ENCODE results near the gene CRY1.

CRY1 gene

GRCh38 chr12:106985479-106985878 is 107.9 kb downstream of the CRY1 start:
- no peak for TF ChIP-seq POLR2A (IDR thresholded peaks at IDR 0.05; ENCODE audit: extremely low read depth, insufficient read length)
- no peak overlapping the region for H3K4me3 ChIP-seq (ENCODE audit: low read depth, low read length)
- DNase-seq (ENCODE audit: low read depth) = no peak

DNA sequence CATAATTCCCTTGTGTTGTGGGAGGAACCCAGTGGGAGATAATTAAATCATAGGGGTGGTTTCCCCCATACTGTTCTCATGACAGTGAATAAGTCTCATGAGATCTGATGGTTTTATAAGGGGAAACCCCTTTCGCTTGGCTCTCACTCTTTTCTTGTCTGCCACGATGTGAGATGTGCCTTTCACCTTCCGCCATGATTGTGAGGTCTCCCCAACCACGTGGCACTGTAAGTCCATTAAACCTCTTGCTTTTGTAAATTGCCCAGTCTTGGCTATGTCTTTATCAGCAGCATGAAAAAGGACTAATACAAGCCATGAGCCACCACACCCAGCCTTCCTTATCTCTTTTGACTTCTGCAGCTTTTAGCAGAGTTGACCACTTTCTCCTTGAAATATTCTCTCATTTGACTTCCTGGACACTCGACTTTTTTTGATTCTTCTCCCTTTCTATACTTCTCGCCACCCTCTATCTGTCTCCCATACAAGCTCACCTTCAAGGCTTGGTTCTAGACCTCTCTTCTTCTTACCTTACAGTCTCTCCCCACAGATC is 108.7 kb downstream of the CRY1 start:
- TF ChIP-seq MYC (IDR thresholded peaks at IDR 0.05; ENCODE audit: low read depth, low read length) (no peak), MAX (IDR thresholded peaks at IDR 0.05; ENCODE audit: low read depth, low read length) (no peak), POLR2A (IDR thresholded peaks at IDR 0.05; ENCODE audit: extremely low read depth, insufficient read length) (no peak)
- TF ChIP-seq, protein P1, sequence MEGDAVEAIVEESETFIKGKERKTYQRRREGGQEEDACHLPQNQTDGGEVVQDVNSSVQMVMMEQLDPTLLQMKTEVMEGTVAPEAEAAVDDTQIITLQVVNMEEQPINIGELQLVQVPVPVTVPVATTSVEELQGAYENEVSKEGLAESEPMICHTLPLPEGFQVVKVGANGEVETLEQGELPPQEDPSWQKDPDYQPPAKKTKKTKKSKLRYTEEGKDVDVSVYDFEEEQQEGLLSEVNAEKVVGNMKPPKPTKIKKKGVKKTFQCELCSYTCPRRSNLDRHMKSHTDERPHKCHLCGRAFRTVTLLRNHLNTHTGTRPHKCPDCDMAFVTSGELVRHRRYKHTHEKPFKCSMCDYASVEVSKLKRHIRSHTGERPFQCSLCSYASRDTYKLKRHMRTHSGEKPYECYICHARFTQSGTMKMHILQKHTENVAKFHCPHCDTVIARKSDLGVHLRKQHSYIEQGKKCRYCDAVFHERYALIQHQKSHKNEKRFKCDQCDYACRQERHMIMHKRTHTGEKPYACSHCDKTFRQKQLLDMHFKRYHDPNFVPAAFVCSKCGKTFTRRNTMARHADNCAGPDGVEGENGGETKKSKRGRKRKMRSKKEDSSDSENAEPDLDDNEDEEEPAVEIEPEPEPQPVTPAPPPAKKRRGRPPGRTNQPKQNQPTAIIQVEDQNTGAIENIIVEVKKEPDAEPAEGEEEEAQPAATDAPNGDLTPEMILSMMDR (IDR thresholded peaks at IDR 0.05; ENCODE audit: low read depth, low read length) = no peak

DNA sequence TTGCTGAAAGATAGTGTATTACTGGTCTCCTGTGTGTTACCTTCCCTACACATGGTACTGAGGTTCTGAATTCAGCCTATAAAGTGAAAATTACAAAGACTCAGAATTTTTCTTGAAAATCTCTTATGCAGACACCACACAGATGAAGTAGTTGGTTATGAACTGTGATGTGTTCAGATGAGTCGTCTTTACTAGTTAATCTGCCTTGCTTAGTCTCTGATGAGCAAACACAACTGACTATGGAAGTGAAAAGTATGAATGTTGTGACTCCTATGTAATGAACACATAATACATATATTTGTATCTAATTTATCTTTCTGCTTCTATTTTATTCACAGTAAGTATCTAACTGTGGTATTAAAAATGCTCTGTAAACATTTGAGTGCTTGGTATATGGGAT is 111.1 kb downstream of the CRY1 start:
- TF ChIP-seq MAX (IDR thresholded peaks at IDR 0.05; ENCODE audit: low read depth, low read length) = no peak
- no peak for TF ChIP-seq POLR2A (IDR thresholded peaks at IDR 0.05; ENCODE audit: extremely low read depth, insufficient read length)
- TF ChIP-seq MYC (IDR thresholded peaks at IDR 0.05; ENCODE audit: low read depth, low read length) = no peak
- TF ChIP-seq, protein P1 (IDR thresholded peaks at IDR 0.05; ENCODE audit: low read depth, low read length) = no peak
- no peak overlapping the region for H3K4me3 ChIP-seq (ENCODE audit: low read depth, low read length)
- DNase-seq (ENCODE audit: low read depth) = no peak

More for the DNA sequence above, 108.7 kb downstream of the CRY1 start:
- no peak for DNase-seq (ENCODE audit: low read depth)
- no peak overlapping the region for H3K4me3 ChIP-seq (ENCODE audit: low read depth, low read length)

GRCh38 chr12:106981788-106982187 is 111.6 kb downstream of the CRY1 start:
- TF ChIP-seq, protein P1 (IDR thresholded peaks at IDR 0.05; ENCODE audit: low read depth, low read length) = no peak
- TF ChIP-seq POLR2A (IDR thresholded peaks at IDR 0.05; ENCODE audit: extremely low read depth, insufficient read length) = no peak
- no peak for TF ChIP-seq MAX (IDR thresholded peaks at IDR 0.05; ENCODE audit: low read depth, low read length)
- TF ChIP-seq MYC (IDR thresholded peaks at IDR 0.05; ENCODE audit: low read depth, low read length) = no peak
- no peak for DNase-seq (ENCODE audit: low read depth)
- no peak overlapping the region for H3K4me3 ChIP-seq (ENCODE audit: low read depth, low read length)

DNA sequence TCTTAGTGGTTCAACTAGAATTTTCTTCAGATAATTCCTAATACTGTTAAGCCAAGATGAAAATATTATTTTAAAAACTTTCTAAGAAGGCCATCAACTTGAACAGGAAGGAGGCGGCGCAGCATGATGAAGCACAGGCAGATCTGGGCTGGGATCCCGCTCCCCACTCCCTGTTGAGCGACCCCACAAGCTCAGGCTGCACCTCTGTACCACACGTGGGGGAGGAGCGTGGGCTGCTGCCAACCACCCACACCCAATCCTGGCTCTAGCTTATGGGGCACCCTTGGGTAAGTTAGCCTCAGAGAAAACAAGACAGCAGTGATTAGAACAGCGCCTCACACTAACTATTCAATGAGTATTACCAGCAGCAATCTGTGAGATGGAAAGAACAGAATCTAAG is 112.4 kb downstream of the CRY1 start:
- no peak overlapping the region for H3K4me3 ChIP-seq (ENCODE audit: low read depth, low read length)
- DNase-seq (ENCODE audit: low read depth) = no peak
- TF ChIP-seq MAX (IDR thresholded peaks at IDR 0.05; ENCODE audit: low read depth, low read length) (no peak), POLR2A (IDR thresholded peaks at IDR 0.05; ENCODE audit: extremely low read depth, insufficient read length) (no peak), MYC (IDR thresholded peaks at IDR 0.05; ENCODE audit: low read depth, low read length) (no peak)
- TF ChIP-seq, protein P1 (IDR thresholded peaks at IDR 0.05; ENCODE audit: low read depth, low read length) = no peak

DNA sequence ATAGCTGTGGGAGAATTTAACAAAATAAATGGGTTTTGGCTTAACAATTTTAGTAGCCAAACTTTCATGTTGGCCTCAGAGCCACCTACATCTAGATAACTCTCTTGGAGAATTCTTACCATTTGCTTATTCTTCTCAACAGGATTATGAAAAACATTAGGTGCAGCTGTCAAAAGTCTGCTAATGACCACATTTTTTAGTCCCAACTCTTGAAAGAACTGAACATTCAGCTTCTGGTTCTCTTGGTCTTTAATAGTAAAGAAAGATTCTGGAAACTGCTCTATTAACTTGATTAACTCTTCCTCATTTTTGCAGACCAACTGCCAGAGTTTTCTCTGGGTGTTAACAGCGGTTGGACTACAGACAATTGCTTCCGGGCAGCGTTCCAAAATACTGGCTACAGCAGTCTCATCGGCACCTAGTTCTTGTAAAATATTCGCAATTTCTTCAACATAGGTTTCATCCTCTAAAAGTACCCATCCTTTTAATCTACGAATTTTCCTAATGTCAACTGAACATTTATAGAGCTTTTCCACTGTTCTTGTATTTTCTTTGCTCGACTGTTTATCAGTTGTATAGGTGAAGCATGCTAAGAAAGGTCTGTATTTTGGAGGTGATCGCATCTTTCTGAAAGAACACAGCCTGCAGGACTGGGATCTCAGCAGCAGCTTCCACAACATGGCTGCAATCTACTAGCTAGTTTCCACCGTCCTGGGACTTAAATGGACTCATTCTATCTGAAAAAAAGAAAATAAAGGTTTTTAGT is 115.1 kb downstream of the CRY1 start:
- no peak overlapping the region for H3K4me3 ChIP-seq (ENCODE audit: low read depth, low read length)
- DNase-seq (ENCODE audit: low read depth) = no peak
- TF ChIP-seq MAX (IDR thresholded peaks at IDR 0.05; ENCODE audit: low read depth, low read length) (no peak), POLR2A (IDR thresholded peaks at IDR 0.05; ENCODE audit: extremely low read depth, insufficient read length) (no peak), MYC (IDR thresholded peaks at IDR 0.05; ENCODE audit: low read depth, low read length) (no peak)
- TF ChIP-seq, protein P1 (IDR thresholded peaks at IDR 0.05; ENCODE audit: low read depth, low read length) = no peak

All from NB4 (cell line).